K562 treated with DMSO at 1 percent for 24 hours (cell line): ENCODE measurements around the gene EIF1AY. TPM values are rescaled to one million over a fixed set of nuclear protein-coding genes. Genes with fewer than 3 reads are reported as not detected.

Experiments used
- total RNA-seq: library from RNA; unstranded; fragments of 300-600 nt; gene quantifications from 2 replicates; pipeline ENCODE4 v1.2.3, GENCODE V29; 2022; ENCODE audit warnings: low read depth; ENCODE audit not compliant: insufficient read depth

The EIF1AY gene
- not detected in 2 replicates for total RNA-seq

GRCh38 chrY:20575531-20576121 is at the start of gene EIF1AY:
TSS of gene EIF1AY (plus strand) at chrY:20575776. CDS start at chrY:20575872, 96 bp downstream.

Other genes starting within 250 kb of the EIF1AY start
- gene RPS4Y2, start 180.3 kb downstream of the EIF1AY start, total RNA-seq = not detected in 2 replicates